Epithelial cell of esophagus (primary cell): Measurements from ENCODE around the gene MAN2A1.

Experiments
- DNase-seq: peaks from one replicate; pipeline ENCODE4 v3.0.0; 2010; ENCODE audit warnings: low read depth
- H3K4me3 ChIP-seq: 2 replicates; pipeline ENCODE4 v1.5.1; 2011; ENCODE audit warnings: mild to moderate bottlenecking, low read length, control low read depth
- CTCF ChIP-seq: IDR thresholded peaks from 2 replicates; pipeline ENCODE4 v1.5.1; 2011; ENCODE audit warnings: low read depth, mild to moderate bottlenecking, low read length, control low read depth, inconsistent platforms; ENCODE audit not compliant: insufficient read depth; ENCODE audit errors: missing control alignments

Gene MAN2A1

GRCh38 chr5:109690242-109690974, 681 bp downstream of the MAN2A1 start:
- DNase-seq: peak; percentile 40
- TF ChIP-seq CTCF: no peak
- peak overlapping the region; percentile 87 for H3K4me3 ChIP-seq

- DNase-seq: peak; percentile 77
- peak; percentile 68 for TF ChIP-seq CTCF
- H3K4me3 ChIP-seq: peak overlapping the region; percentile 87
These were observed 1.3 kb downstream of the MAN2A1 start for GRCh38 chr5:109690975-109691574.

- peak overlapping the region; percentile 87 for H3K4me3 ChIP-seq
These were observed 2.3 kb downstream of the MAN2A1 start for GRCh38 chr5:109691996-109692395.

GRCh38 chr5:109692852-109693251, 3.1 kb downstream of the MAN2A1 start:
- no peak for DNase-seq
- TF ChIP-seq CTCF: no peak
- H3K4me3 ChIP-seq: no peak overlapping the region

More at GRCh38 chr5:109691996-109692395, 2.3 kb downstream of the MAN2A1 start:
- no peak for TF ChIP-seq CTCF
- DNase-seq: peak; percentile 37

GRCh38 chr5:109693535-109694400, 4.0 kb downstream of the MAN2A1 start:
- no peak overlapping the region for H3K4me3 ChIP-seq
- no peak for TF ChIP-seq CTCF
- peak; percentile 60 for DNase-seq

- no peak for TF ChIP-seq CTCF
- H3K4me3 ChIP-seq: no peak overlapping the region
- peak; percentile 79 for DNase-seq
These were observed 4.7 kb downstream of the MAN2A1 start for GRCh38 chr5:109694451-109694891.
